CD4-positive, alpha-beta T cell (primary cell): Measurements from ENCODE around the gene ERC2. TPM values are rescaled to one million over a fixed set of nuclear protein-coding genes. Genes with fewer than 3 reads are reported as not detected.

Experiments used
- ATAC-seq: fragments of 200-7000 bp; cut with Tn5 transposase; one replicate; pipeline ENCODE4 v1.10.0; 2022; ENCODE audit warnings: mild to moderate bottlenecking; ENCODE audit not compliant: poor library complexity
- CTCF ChIA-PET: fragments of 350-600 bp; sonication (Branson Sonifier 250); formaldehyde crosslinking; loops from one replicate; lab custom pipeline; 2021; ENCODE audit warnings: antibody characterized with exemption, inconsistent platforms; lab: Charles Lee
- POLR2A ChIA-PET: fragments of 350-600 bp; sonication (Branson Sonifier 250); formaldehyde crosslinking; loops from one replicate; lab custom pipeline; 2021; ENCODE audit warnings: antibody characterized with exemption, inconsistent platforms; lab: Charles Lee
- DNase-seq, 14 experiments: peaks; one replicate each; pipeline ENCODE4 v3.0.0-alpha.2; 2013 to 2020; ENCODE audit warnings: mixed read lengths in 2 of 14
- H3K27ac ChIP-seq, 2 donors: one replicate each; pipeline versions ENCODE4 v1.5.1 to v1.7.0; 2013; ENCODE audit warnings: low read length in 2 of 2, low read depth in 1 of 2, mild to moderate bottlenecking in 1 of 2
- H3K27me3 ChIP-seq, 2 experiments: 1 replicate in 1 of 2; 2 replicates in 1 of 2; pipeline versions ENCODE4 v1.6.1 to v1.7.0; 2013; ENCODE audit warnings: low read length in 2 of 2, control low read depth in 1 of 2, mild to moderate bottlenecking in 1 of 2, moderate library complexity in 1 of 2; ENCODE audit not compliant: insufficient read depth in 2 of 2, control insufficient read depth in 1 of 2
- H3K36me3 ChIP-seq: one replicate; pipeline ENCODE4 v1.6.1; 2013; ENCODE audit warnings: low read length, control low read depth; ENCODE audit not compliant: insufficient read depth
- H3K4me1 ChIP-seq: one replicate; pipeline ENCODE4 v1.6.1; 2013; ENCODE audit warnings: low read length, control low read depth; ENCODE audit not compliant: insufficient read depth
- H3K4me3 ChIP-seq: one replicate; pipeline ENCODE4 v1.5.1; 2013; ENCODE audit warnings: mild to moderate bottlenecking, low read length, moderate library complexity
- H3K9me3 ChIP-seq, 2 experiments: 1 replicate in 1 of 2; 2 replicates in 1 of 2; pipeline versions ENCODE4 v1.6.1 to v1.7.0; 2013; ENCODE audit warnings: low read length in 2 of 2, mild to moderate bottlenecking in 2 of 2, control low read depth in 1 of 2, moderate library complexity in 1 of 2; ENCODE audit not compliant: control insufficient read depth in 1 of 2, insufficient read depth in 1 of 2
- H3K27ac Mint-ChIP-seq: one replicate; pipeline ENCODE4 v1.8.0; 2020; ENCODE audit warnings: mixed read lengths
- H3K27me3 Mint-ChIP-seq: one replicate; pipeline ENCODE4 v1.8.0; 2021; ENCODE audit warnings: mixed read lengths
- H3K36me3 Mint-ChIP-seq: one replicate; pipeline ENCODE4 v1.8.0; 2021; ENCODE audit warnings: low read depth, mixed read lengths
- H3K4me1 Mint-ChIP-seq: one replicate; pipeline ENCODE4 v1.8.0; 2021; ENCODE audit warnings: low read depth, mixed read lengths
- H3K4me3 Mint-ChIP-seq: one replicate; pipeline ENCODE4 v1.8.0; 2020; ENCODE audit warnings: mild to moderate bottlenecking, mixed read lengths
- H3K9me3 Mint-ChIP-seq: one replicate; pipeline ENCODE4 v1.8.0; 2020; ENCODE audit warnings: mixed read lengths
- intact Hi-C, 2 experiments: fragments of 100-400 bp; cut with DNase I in 1 of 2; cut with micrococcal nuclease in 1 of 2; formaldehyde crosslinking; loops; one replicate each; pipeline versions ENCODE4 v1.15.1 to v1.9.0; 2023 to 2025; cut with DNase I, micrococcal nuclease
- total RNA-seq, 174 experiments: library from RNA in 2 of 174; stranded (reverse) in 2 of 174; gene quantifications; one replicate each; pipeline ENCODE4 v1.2.3 and lab custom pipeline; 2021 to 2026
- TF ChIP-seq, protein P1 (sequence below): fragments of 200-600 bp; IDR thresholded peaks from one replicate; pipeline ENCODE4 v1.8.0; 2022; ENCODE audit warnings: antibody characterized with exemption, mild to moderate bottlenecking

Gene ERC2
- total RNA-seq, 2 experiments from 2014 or later = not detected

GRCh38 chr3:56484525-56485032, 16.3 kb upstream of the ERC2 start:
- TF ChIP-seq, protein P1, sequence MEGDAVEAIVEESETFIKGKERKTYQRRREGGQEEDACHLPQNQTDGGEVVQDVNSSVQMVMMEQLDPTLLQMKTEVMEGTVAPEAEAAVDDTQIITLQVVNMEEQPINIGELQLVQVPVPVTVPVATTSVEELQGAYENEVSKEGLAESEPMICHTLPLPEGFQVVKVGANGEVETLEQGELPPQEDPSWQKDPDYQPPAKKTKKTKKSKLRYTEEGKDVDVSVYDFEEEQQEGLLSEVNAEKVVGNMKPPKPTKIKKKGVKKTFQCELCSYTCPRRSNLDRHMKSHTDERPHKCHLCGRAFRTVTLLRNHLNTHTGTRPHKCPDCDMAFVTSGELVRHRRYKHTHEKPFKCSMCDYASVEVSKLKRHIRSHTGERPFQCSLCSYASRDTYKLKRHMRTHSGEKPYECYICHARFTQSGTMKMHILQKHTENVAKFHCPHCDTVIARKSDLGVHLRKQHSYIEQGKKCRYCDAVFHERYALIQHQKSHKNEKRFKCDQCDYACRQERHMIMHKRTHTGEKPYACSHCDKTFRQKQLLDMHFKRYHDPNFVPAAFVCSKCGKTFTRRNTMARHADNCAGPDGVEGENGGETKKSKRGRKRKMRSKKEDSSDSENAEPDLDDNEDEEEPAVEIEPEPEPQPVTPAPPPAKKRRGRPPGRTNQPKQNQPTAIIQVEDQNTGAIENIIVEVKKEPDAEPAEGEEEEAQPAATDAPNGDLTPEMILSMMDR = no peak
- Histone ChIP-seq H3K36me3 (no peaks in the 10 kb centered on the region), H3K4me3 (no peak overlapping the region), H3K27me3 (no peaks in the 10 kb centered on the region), H3K9me3 (no peaks in the 10 kb centered on the region), H3K4me1 (no peaks in the 10 kb centered on the region), H3K27ac (no peak overlapping the region)
- intact Hi-C loops = no loop called here
- Mint-ChIP-seq H3K4me1 (no peaks in the 10 kb centered on the region), H3K9me3 (no peaks in the 10 kb centered on the region), H3K27ac (no peak overlapping the region), H3K4me3 (no peak overlapping the region), H3K36me3 (no peaks in the 10 kb centered on the region), H3K27me3 (peaks cover 50% of the 10 kb centered on the region)
- ATAC-seq = no peak
- no peak for DNase-seq
- CTCF ChIA-PET = interaction anchor here (2.0 kb wide), 1 partner anchor 10 kb away, joined by 6 read pairs; no protein-coding TSS in a partner anchor
- POLR2A ChIA-PET = no interaction called here

DNA sequence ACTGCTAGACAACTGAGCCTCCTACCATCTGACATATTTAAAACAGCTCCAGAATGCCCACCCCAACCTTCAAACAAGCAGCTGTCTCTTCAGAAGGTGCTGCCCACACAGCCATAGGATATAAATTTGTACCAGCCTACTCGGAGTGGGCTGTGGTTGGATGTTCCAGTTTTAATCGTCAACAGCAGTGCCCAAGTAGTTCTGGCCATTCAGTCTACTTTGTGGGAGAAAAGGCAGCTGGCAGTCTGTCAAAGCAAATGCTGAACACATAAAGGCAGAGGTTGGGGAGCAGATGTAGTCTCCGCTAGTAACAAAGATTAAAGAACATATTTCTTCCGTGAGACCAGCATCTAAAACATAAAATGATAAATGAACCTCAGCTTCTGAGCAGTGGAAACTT, 15.9 kb upstream of the ERC2 start:
- peaks cover 0 to 2% of the 10 kb centered on the region in 2 experiments for H3K27me3 ChIP-seq
- no peaks in the 10 kb centered on the region for H3K36me3 Mint-ChIP-seq
- TF ChIP-seq, protein P1 = no peak
- no peak overlapping the region for H3K4me3 ChIP-seq
- ATAC-seq (no peak), DNase-seq (no peak)
- no peaks in the 10 kb centered on the region for H3K9me3 Mint-ChIP-seq
- no peaks in the 10 kb centered on the region for H3K4me1 Mint-ChIP-seq
- no peak overlapping the region for H3K27ac Mint-ChIP-seq
- H3K4me3 Mint-ChIP-seq = no peak overlapping the region
- no peaks in the 10 kb centered on the region for H3K9me3 ChIP-seq
- ChIA-PET POLR2A (no interaction called here), CTCF (no interaction called here)
- peaks cover 49% of the 10 kb centered on the region for H3K27me3 Mint-ChIP-seq
- H3K4me1 ChIP-seq = no peaks in the 10 kb centered on the region
- intact Hi-C loops = no loop called here
- no peak overlapping the region for H3K27ac ChIP-seq
- H3K36me3 ChIP-seq = no peaks in the 10 kb centered on the region

GRCh38 chr3:56477646-56478045, 9.4 kb upstream of the ERC2 start:
- Histone ChIP-seq H3K9me3 (no peaks in the 10 kb centered on the region), H3K27me3 (peaks cover 8 to 12% of the 10 kb centered on the region in 2 experiments), H3K4me1 (no peaks in the 10 kb centered on the region), H3K36me3 (no peaks in the 10 kb centered on the region), H3K27ac (no peak overlapping the region), H3K4me3 (no peak overlapping the region)
- no peaks in the 10 kb centered on the region for H3K36me3 Mint-ChIP-seq
- no peak overlapping the region for H3K4me3 Mint-ChIP-seq
- H3K4me1 Mint-ChIP-seq = no peaks in the 10 kb centered on the region
- no peak overlapping the region for H3K27ac Mint-ChIP-seq
- POLR2A ChIA-PET = no interaction called here
- ATAC-seq (no peak), DNase-seq (no peak)
- H3K9me3 Mint-ChIP-seq = no peaks in the 10 kb centered on the region
- TF ChIP-seq, protein P1 = no peak
- intact Hi-C loops = no loop called here
- CTCF ChIA-PET = no interaction called here
- H3K27me3 Mint-ChIP-seq = peaks cover 64% of the 10 kb centered on the region
